ENCODE data around the gene PHACTR3. TPM values are rescaled to one million over a fixed set of nuclear protein-coding genes. Genes with fewer than 3 reads are reported as not detected.

The PHACTR3 gene
- polyA plus RNA-seq, 1 donor: 12.4 TPM

GRCh38 chr20:59777814-59778575 is 173.7 kb downstream of the PHACTR3 start:
- no peak for DNase-seq

DNA sequence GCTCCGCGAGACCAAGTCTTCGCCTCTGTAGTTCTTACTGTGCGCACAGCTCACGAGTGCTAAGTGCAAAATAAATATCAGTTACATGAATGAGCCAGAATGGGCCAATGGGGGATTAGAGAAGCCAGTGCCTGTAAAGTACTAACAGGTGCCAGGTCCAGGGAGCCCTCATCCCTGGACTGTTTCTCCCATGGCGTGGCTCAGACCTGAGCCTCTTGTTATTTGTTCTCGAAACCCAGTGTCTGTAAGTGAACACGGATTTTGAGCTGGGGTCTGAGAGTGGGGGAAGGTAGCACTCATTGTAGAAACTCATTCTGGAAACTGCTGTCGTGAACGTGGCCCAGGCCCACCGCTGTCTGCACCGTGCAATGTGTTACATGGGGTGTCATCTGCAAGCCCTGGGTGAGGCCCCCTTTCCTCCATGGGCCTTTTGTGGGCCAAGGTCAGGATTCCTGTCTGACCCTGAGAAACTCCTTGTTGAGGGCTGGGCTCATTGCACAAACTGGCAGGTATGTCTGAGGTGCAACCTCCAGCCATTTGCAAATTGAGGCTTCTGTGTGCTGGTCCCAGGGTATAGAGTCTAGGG is 174.4 kb downstream of the PHACTR3 start:
- DNase-seq: no peak

DNA sequence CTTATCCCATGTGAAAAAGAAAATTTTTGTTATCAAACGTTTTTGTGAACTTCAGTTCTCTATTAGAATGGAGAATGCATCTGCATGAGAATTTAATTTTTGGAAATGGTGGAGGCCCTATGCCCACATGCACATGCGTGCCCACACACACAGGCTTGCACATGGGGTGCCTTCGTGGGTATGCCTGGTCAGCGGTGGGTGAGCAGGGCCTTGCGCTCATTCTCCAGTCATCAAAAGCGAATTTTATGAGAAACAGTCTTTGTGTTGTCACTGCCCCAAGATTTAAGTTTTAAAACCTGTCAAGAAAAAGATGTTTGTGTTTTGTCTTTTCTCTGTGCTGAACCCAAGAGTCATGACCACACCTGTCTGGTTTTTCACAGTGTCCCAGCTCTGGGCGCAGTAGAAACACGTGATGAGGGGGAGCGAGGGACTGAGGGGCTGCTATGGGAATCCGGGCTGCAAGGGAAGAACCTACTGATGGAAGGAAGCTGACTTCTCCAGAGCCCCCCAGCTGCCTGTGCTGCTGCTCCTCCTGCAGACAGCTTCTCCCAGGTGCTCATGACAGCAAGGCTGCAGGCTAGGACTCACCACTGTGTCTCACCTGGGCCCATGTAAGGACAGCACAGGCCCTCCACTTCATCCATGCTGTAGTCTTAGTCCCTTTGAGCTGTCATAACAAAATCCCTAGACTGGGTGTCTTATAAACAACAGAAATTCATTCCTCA is 175.5 kb downstream of the PHACTR3 start:
- DNase-seq: no peak

GRCh38 chr20:59780494-59781185 is 176.3 kb downstream of the PHACTR3 start:
- no peak for DNase-seq

DNA sequence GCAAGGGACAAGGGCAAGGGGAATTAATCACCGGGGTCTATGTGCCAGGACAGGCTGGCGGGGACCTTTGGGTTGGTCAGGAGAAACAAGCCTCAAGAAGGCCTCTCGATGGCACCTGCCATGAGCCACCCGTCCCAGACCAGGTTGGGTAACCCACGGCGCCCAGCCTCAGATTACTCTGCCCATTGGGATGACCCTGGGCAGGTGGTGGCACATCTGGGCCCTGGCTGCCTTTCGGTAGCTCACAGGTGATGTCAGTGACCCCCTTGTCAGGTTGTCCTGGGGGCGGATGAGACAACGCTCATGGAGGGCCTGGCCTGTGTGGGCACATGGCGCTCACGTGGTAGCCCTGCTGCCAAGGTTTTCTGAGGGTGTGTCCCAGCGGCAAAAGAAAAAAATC is 176.9 kb downstream of the PHACTR3 start:
- DNase-seq: no peak

DNA sequence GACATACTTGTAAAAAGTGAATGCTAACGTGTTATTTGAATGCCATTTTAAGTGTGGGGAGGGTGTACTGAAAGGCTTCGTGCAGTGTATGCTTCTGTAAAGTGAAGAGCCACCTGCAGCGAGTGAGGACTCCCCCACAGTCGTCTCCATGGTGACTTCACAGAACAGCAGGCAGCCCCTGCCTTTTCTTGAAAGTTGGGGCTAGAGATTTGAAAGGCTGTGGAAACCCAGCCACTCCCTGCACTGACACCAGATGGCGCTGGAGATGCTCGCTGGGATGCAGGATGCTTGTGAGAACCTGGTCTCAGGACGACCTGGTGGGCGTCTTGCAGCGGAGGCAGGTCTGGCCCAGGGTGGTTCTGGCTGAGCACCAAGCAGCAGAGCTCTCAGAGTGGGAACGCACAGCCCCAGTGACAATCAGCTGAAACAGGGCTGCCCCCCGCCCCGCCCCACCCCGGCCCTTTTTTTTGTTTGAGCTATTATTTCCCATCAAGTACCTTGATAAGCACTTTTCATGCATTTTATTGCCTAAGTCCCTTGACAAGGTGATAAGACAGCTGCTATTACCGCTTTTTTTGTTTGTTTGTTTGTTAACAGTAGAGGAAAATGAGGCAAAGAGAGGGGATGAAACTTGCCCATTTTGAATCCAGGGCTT is 178.8 kb downstream of the PHACTR3 start:
- peak; percentile 65 for DNase-seq

- no peak for DNase-seq
These were observed 179.3 kb downstream of the PHACTR3 start for GRCh38 chr20:59783641-59784010.

DNA sequence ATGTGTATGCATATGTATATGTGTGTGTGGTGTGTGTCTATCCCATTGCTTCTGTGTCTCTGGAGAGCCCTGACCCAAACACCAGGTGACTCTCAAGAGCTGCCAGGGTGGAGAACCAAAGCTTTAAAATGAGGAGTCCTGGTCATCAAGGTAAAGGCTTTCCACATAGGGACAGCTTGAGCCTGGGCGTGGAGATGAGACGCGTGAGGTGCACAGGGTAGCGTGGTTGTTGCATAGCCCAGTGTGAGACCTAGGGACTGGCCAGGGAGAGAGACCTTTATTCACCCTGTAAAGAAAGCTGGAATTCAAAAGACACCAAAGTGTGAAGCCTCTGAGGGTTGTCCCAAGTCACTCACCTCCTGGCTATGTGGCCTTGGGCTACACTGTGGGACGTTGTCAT is 180.0 kb downstream of the PHACTR3 start:
- no peak for DNase-seq

GRCh38 chr20:59784791-59785668 is 180.7 kb downstream of the PHACTR3 start:
- no peak for DNase-seq

GRCh38 chr20:59785669-59785959 is 181.3 kb downstream of the PHACTR3 start:
- DNase-seq: no peak

DNA sequence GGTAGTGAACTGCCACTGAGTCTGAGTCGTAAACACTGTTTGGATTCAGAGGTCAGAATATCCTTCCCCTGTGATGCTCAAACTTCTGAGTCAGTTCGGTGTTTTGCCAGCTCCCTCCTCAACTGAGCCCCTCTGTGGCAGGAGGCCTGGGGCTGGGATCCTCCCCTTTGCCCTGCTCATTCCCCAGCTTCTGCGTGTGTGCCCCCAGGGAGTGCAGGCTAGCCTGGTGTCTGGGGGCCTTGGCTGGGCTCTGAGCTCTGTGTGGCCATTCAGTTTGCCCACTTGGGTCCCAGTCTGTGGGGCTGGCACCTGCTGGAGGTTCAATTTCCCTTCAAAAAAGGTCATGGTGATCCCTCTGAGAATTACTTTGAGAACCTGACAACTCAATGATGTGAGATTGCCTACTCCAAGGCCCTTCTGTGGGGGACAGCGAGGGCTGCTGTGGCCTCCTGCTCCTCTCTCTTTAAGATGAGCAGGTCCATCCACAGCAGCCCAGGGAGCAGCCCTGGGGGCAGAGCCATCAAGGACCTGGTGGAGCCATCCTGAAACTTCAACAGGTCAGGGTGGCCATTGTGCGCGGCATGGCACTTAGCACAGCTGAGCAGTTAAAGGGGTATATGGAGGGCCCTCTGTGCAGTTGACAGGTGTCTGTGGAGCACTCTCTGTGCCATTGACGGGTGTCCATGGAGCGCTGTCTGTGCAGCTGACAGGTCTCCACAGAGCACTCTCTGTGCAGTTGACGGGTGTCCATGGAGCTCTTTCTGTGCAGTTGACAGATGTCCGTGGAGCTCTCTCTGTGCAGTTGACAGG is 181.9 kb downstream of the PHACTR3 start:
- no peak for DNase-seq

DNA sequence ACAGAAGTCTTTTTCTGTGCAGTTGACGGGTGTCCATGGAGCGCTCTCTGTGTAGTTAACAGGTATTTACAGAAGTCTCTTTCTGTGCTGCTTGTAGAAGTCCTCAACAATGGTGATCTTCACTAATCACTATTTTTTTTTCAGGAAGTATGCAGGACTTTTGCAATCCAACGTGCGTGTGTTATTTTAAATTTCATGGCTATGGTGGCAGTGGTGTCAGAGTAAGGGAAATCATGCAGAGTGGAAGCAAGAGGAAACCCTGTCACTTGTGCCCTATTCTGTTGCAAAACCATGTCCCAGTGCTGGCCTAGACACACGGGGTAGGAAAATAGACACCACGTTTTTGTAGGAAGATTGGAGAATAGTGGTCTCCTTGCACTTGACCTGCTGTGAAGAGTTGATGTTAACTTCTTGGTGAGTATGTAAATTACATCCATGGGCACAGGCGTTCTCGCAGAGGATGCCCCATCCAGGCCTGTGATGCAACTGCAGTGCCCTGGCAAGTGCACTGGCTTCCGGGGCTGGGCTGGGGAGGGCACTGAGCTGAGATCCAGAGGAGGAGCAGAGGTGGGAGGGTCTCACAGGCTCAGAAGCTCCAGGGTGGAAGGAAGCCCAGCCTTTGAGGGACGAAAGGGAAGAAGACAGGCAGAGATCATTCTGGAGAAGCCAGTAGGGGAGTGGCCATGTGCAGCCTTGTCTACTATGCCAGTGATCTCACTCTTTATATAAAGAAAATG is 182.6 kb downstream of the PHACTR3 start:
- no peak for DNase-seq

DNA sequence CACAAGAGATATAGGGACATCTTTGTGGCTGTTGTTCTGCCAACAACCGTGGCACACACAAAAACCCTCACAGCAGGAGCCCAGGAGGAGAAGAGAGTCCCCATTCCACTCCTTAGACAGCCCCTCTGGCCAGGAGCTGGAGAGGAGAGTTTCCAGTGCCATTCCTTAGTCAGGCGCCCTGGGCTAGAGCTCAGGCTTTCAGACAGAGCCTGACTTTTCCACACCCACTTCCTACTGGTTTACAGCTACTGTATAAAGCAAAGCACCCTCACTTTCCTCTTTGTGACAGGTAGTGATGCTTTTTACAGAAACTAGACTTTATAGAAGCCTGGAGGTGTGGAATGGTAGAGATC is 183.2 kb downstream of the PHACTR3 start:
- DNase-seq: no peak

DNA sequence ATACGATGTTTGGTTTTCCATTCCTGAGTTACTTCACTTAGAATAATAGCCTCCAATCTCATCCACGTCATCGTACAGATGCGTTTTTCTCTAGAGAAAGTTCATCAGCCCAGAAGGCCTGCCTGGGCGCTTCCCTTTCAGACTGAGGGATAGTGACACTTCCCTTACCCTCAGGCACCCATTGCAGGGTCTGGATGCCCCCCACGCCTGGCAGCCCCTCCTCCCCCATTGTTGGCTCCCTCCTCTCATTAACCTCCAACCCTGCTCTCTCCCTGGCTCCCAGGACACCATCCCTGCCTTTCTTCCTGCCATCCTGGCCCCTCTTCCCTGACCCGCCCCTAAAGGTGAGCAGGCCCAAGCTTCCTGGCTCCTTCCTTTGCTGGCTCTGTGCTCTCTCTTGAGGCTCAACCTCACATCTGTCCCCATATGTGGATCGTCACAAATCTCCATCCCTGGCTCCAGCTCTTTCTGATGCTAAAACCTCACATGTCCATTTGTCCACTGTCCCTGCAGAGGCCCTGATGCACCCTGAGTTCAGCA is 183.9 kb downstream of the PHACTR3 start:
- DNase-seq: no peak

DNA sequence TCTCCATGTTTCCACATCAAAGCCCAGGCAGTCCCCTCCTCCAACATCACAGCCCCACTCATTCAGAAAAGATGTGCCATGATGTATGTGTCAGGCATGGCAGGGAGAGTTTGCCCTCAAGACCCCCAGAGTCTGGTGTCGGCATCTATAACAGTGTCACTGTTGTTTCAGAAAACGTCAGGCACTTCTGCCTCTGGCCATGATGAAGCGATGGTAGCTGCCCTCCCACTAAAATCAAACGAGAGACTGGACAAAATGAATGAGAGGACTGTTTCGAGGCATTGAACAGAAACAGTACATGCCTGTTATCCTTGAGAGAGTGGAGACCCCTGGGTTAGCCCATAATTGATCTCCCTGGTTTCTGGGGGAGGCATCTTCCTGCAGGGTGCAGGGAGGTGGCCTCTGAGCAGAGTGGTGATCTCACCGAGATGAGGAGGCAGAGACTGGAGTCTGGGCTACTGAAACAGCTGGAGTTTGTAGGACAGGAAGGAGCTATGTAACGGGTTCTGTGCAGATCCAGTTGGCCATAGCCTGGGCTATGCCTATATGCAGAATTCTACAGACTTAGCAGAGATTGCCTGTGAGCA is 184.6 kb downstream of the PHACTR3 start:
- no peak for DNase-seq

DNA sequence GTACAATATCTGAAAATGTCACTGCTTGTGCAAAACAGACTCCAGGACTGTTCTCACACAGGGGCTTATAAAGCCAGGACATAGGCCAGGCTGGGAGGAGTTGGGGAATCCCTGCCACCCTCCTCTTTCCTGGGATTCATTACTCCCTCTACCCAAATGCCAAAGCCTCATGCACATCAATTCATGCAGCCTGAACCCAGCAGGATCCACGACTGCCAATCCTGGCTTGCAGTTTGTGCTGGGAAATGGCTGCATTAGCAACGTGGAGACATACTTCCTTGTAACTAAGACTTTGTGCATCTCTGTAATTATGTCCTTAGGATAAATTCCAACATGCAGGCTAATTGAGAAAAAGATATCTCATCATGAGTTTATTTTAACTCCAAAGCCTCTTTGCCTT is 185.3 kb downstream of the PHACTR3 start:
- DNase-seq: no peak

GRCh38 chr20:59790346-59790745 is 186.0 kb downstream of the PHACTR3 start:
- DNase-seq: no peak

GRCh38 chr20:59792300-59792699 is 188.0 kb downstream of the PHACTR3 start:
- DNase-seq: no peak

DNA sequence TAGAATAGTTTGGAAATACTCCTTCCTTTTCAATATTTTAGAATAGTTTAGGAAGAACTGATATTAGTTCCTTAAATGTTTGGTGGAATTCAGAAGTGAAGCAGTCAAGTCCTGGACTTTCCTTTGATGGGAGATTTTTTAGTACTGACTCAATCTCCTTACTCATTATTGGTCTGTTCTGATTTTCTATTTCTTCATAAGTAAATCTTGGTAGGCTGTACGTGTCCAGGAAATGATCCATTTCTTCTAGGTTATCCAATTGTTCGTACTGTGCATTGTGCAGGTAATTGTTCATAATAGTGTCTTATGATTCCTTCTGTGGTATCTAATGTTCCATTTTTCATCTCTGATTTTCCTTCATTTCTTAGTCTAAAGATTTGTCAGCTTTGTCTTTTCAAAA is 190.2 kb downstream of the PHACTR3 start:
- DNase-seq: no peak

All from left kidney (tissue), 2 donors.